Type B pancreatic cell (in vitro differentiated cells): ENCODE data around the gene KPNA6. TPM values are rescaled to one million over a fixed set of nuclear protein-coding genes. Genes with fewer than 3 reads are reported as not detected.
A peak's percentile ranks its signal among the peaks of the same experiment; 100 is the strongest.

Experiments used
- DNase-seq: peaks from one replicate; pipeline ENCODE4 v3.0.0; 2021; ENCODE audit warnings: mixed read lengths; ENCODE audit not compliant: unreplicated experiment; ENCODE audit errors: extremely low spot score
- H3K27ac Mint-ChIP-seq: 2 replicates; pipeline ENCODE4 v1.8.0; 2021; ENCODE audit warnings: mild to moderate bottlenecking, mixed read lengths
- H3K27me3 Mint-ChIP-seq: 2 replicates; pipeline ENCODE4 v1.8.0; 2021; ENCODE audit warnings: mixed read lengths
- H3K36me3 Mint-ChIP-seq: 2 replicates; pipeline ENCODE4 v1.8.0; 2021; ENCODE audit warnings: mixed read lengths
- H3K4me1 Mint-ChIP-seq: one replicate; pipeline ENCODE4 v1.8.0; 2021; ENCODE audit warnings: mixed read lengths; ENCODE audit not compliant: unreplicated experiment
- H3K4me3 Mint-ChIP-seq: 2 replicates; pipeline ENCODE4 v1.8.0; 2021; ENCODE audit warnings: mild to moderate bottlenecking, mixed read lengths
- H3K9me3 Mint-ChIP-seq: 2 replicates; pipeline ENCODE4 v1.8.0; 2021; ENCODE audit warnings: mixed read lengths
- total RNA-seq: library from RNA; stranded (reverse); gene quantifications from 2 replicates; pipeline ENCODE4 v1.2.1, GENCODE V29; 2021; ENCODE audit warnings: low replicate concordance
- TF ChIP-seq, protein P1 (sequence below): fragments of 200-600 bp; sonication (generic); conservative IDR thresholded peaks from 2 replicates; pipeline ENCODE4 v1.5.0; 2021; ENCODE audit warnings: antibody characterized with exemption, mild to moderate bottlenecking

Gene KPNA6
- total RNA-seq, 1 donor from 2014 or later, result 76.2 TPM

DNA sequence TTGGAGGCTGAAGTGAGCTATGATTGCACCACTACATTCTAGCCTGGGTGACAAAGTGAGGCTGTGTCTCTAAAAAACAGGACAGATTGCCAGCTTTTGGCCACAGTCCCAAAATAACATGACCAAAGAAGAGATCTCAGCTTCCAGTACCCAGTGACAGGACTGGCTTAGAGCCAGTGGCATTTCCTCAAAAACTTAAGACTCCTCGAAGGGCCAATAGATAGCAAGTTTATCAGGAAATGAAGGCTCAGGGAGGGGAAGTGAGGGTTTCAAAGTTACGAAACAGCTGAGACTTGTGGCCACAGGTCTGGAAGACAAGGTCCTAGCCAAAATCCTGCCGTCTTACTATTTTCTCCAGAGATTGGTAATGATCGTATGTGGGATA lies 41.4 kb upstream of the KPNA6 start:
- no peak overlapping the region for H3K27ac Mint-ChIP-seq
- H3K36me3 Mint-ChIP-seq, result peaks cover 8% of the 10 kb centered on the region
- H3K27me3 Mint-ChIP-seq, result no peaks in the 10 kb centered on the region
- peaks cover 34% of the 10 kb centered on the region for H3K4me1 Mint-ChIP-seq
- no peak for DNase-seq
- TF ChIP-seq, protein P1, sequence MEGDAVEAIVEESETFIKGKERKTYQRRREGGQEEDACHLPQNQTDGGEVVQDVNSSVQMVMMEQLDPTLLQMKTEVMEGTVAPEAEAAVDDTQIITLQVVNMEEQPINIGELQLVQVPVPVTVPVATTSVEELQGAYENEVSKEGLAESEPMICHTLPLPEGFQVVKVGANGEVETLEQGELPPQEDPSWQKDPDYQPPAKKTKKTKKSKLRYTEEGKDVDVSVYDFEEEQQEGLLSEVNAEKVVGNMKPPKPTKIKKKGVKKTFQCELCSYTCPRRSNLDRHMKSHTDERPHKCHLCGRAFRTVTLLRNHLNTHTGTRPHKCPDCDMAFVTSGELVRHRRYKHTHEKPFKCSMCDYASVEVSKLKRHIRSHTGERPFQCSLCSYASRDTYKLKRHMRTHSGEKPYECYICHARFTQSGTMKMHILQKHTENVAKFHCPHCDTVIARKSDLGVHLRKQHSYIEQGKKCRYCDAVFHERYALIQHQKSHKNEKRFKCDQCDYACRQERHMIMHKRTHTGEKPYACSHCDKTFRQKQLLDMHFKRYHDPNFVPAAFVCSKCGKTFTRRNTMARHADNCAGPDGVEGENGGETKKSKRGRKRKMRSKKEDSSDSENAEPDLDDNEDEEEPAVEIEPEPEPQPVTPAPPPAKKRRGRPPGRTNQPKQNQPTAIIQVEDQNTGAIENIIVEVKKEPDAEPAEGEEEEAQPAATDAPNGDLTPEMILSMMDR, result no peak
- no peak overlapping the region for H3K4me3 Mint-ChIP-seq
- no peaks in the 10 kb centered on the region for H3K9me3 Mint-ChIP-seq

DNA sequence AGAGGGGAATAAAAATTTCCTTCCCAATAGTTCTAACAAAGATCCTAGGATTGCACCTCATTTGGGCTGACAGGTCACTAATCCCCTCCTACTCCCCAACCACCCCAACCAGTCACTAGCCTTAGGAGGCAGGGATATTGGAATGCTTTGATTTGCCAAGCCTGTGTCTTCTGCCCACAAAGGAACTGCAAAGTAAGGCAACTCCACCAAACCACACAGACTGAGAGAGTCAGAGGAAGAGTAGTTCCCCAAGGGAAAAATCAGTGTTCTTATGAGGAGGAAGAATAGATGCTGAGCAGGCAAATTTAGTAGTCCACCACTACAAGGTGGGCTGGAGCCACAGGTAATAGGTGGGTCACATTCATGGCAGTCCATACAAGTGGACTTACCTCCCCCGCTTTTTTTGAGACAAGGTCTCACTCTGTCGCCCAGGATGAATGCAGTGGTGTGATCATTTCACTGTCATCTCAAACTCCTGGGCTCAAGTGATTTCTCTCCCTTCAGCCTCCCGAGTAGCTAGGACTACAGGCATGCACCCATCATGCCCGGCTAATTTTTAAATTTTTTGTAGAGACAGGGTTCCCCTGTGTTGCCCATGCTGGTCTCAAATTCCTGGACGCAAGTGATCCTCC lies 38.8 kb upstream of the KPNA6 start:
- peak overlapping the region; percentile 47 for H3K4me3 Mint-ChIP-seq
- TF ChIP-seq, protein P1, result no peak
- peaks cover 25% of the 10 kb centered on the region for H3K4me1 Mint-ChIP-seq
- no peaks in the 10 kb centered on the region for H3K36me3 Mint-ChIP-seq
- H3K9me3 Mint-ChIP-seq, result no peaks in the 10 kb centered on the region
- H3K27ac Mint-ChIP-seq, result peak overlapping the region; percentile 13
- no peaks in the 10 kb centered on the region for H3K27me3 Mint-ChIP-seq
- no peak for DNase-seq

DNA sequence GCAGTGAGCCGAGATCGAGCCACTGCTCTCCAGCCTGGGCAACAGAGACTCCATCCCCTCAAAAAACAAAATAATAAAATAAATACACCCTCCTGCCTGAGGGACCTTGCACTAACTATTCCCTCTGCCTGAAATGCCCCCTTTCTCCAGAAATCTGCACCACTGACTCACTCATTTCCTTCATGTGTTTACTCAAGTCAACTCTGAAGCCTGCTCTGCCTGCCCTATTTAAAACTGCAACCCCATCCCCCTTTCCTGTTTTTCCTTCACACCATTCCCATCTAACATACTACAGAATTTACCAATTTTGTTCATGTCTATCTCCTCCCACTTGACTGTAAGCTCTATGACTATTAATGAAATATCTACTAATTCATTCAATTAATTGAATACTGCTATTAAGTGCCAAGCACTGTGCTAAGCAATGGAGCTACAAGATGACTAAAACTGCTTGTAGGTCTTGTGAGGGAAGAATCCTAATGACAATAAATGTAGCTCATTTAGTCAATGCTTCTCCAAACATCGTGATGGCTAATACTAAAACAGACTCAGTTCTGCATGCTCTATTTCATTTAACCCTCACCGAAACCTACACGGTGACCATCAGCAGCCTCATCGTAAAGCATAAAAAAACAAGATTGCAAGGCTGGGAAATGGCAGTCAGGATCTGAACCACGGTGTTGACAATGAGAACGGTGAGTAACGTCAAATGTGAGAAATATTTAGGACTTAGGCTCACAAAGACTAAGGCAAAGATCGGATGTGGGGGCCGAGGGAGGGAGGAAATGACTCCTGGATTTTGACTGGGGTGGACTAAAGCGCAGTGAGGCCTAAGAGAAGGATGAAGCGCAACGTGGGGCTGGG lies 35.9 kb upstream of the KPNA6 start:
- no peaks in the 10 kb centered on the region for H3K27me3 Mint-ChIP-seq
- peak overlapping the region; percentile 88 for H3K4me3 Mint-ChIP-seq
- H3K9me3 Mint-ChIP-seq, result no peaks in the 10 kb centered on the region
- no peaks in the 10 kb centered on the region for H3K36me3 Mint-ChIP-seq
- DNase-seq, result no peak
- peak overlapping the region; percentile 84 for H3K27ac Mint-ChIP-seq
- H3K4me1 Mint-ChIP-seq, result peaks cover 23% of the 10 kb centered on the region
- TF ChIP-seq, protein P1, result no peak

DNA sequence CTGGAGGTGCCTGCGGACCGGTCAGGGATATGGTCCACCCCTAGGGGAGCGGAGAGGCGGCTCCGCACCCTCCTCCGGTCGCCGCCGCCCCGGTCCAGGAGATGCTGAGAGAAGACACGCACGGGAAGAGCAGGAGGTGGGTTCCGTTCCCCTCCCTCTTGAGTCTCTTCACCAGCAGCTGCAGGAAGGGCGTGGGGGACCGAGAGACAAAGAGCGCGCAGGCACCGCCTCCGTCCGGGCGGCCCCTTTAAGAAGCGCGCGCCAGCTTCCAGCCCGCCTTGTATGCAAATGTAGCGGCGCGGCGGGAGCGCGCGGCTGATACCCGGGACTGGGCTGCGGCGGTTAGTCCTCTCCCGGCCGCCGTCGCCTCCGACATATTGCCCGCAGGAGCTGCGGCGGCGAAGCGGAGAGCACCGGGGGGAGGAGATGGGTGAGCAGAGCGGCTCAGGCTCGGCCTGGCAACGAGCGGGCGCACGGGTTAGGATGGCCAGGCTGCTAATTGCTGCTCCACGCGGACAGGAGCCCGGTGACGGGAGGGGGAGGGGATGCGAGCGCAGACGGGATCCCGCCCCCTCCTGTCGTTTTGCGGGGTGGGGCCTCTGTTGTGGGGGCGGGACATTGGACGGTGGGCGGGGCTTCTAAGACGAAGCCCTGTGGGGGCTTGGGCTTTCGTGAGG lies 35.1 kb upstream of the KPNA6 start, which contains the start of gene TMEM39B:
TMEM39B (plus strand) TSS at position 318 of the 677 bp plus-strand sequence; CDS start at position 427, 109 bp downstream.
- DNase-seq, result peak; percentile 96
- Mint-ChIP-seq H3K27ac (peak within 1 kb of the TSS; percentile 84), H3K36me3 (peaks cover 7% of the 10 kb centered on the region), H3K27me3 (no peaks in the 10 kb centered on the region), H3K4me3 (peak within 1 kb of the TSS; percentile 88), H3K9me3 (no peaks in the 10 kb centered on the region), H3K4me1 (peaks cover 23% of the 10 kb centered on the region)
- TF ChIP-seq, protein P1, result peak; percentile 44

DNA sequence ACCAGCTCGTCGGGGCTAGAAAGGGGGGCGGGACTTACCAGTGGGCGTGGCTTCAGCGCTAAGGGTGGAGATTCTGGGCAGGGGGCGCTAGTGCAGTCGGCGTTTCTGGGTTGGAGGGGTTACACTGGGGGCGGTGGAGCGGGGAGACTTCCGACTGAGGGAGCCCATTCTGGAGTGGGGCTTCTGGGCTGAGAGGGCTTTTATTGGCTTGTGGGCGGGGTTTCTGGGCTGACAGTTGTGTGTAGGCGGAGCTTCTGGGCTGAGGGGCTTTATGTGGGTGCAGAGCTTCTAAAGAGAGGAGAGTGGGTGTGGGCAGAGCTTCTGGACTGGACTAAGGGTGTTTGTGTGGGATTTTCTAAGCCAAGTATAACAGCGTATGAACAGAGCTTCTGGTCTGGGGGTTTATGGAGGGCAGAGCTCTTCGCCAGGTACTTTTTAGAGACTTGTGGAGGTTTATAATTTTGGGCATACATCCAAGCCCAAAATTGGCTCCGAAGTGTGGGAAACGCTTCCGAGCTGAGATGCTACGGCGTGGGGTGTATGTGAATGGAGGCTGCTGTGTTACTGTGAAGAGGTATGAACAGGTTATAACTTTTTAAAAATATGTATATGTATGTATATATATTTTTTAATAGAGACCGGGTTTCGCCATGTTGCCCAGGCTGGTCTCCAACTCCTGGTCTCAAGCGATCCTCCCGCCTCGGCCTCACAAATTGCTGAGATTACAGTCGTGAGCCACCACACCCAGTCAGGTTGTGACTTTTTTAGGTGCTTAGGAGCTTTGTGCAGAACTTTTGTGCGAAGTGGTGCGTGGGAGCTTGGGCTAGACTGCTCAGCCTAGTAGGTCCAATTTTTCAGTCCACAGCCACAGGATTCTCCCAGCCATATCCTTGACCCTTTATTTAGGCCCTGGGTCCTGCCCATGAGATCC lies 34.3 kb upstream of the KPNA6 start:
- Mint-ChIP-seq H3K4me3 (peak overlapping the region; percentile 88), H3K27me3 (no peaks in the 10 kb centered on the region), H3K9me3 (no peaks in the 10 kb centered on the region), H3K27ac (peak overlapping the region; percentile 84), H3K36me3 (peaks cover 7% of the 10 kb centered on the region), H3K4me1 (peaks cover 23% of the 10 kb centered on the region)
- no peak for DNase-seq
- TF ChIP-seq, protein P1, result peak; percentile 54
